GM18868 (cell line): ENCODE measurements around the gene PPP1R3G.

ENCODE experiments used
- ATAC-seq: cut with Tn5 transposase; IDR thresholded peaks from one replicate; pipeline ENCODE4 v1.9.1; 2021; ENCODE audit warnings: mild to moderate bottlenecking, moderate library complexity; ENCODE audit not compliant: unreplicated experiment

PPP1R3G gene

GRCh38 chr6:5093231-5094015, 8.3 kb downstream of the PPP1R3G start:
- no peak for ATAC-seq

GRCh38 chr6:5094327-5094726, 9.2 kb downstream of the PPP1R3G start:
- no peak for ATAC-seq

- ATAC-seq: peak; percentile 70
These were observed 10.1 kb downstream of the PPP1R3G start for GRCh38 chr6:5095236-5095635.

GRCh38 chr6:5096482-5096881, 11.3 kb downstream of the PPP1R3G start:
- ATAC-seq: no peak

- ATAC-seq: no peak
These were observed 13.5 kb downstream of the PPP1R3G start for GRCh38 chr6:5098501-5099270.

GRCh38 chr6:5099537-5099936, 14.4 kb downstream of the PPP1R3G start:
- no peak for ATAC-seq

- no peak for ATAC-seq
These were observed 15.7 kb downstream of the PPP1R3G start for GRCh38 chr6:5100806-5101205.

GRCh38 chr6:5102267-5102970, 17.3 kb downstream of the PPP1R3G start:
- no peak for ATAC-seq

- ATAC-seq: no peak
These were observed 18.1 kb downstream of the PPP1R3G start for GRCh38 chr6:5103250-5103649.

- ATAC-seq: no peak
These were observed 19.5 kb downstream of the PPP1R3G start for GRCh38 chr6:5104667-5105066.

- ATAC-seq: no peak
These were observed 20.0 kb downstream of the PPP1R3G start for GRCh38 chr6:5105146-5105545.

GRCh38 chr6:5107341-5107740, 22.2 kb downstream of the PPP1R3G start:
- ATAC-seq: no peak

GRCh38 chr6:5108068-5108467, 22.9 kb downstream of the PPP1R3G start:
- no peak for ATAC-seq

GRCh38 chr6:5108536-5109150, 23.5 kb downstream of the PPP1R3G start:
- no peak for ATAC-seq

- no peak for ATAC-seq
These were observed 24.3 kb downstream of the PPP1R3G start for GRCh38 chr6:5109436-5109835.

GRCh38 chr6:5110246-5110645, 25.1 kb downstream of the PPP1R3G start:
- no peak for ATAC-seq

- ATAC-seq: no peak
These were observed 26.5 kb downstream of the PPP1R3G start for GRCh38 chr6:5111626-5112025.

GRCh38 chr6:5112066-5112799, 27.1 kb downstream of the PPP1R3G start:
- ATAC-seq: no peak

- no peak for ATAC-seq
These were observed 28.0 kb downstream of the PPP1R3G start for GRCh38 chr6:5113096-5113495.

GRCh38 chr6:5115168-5115567, 30.0 kb downstream of the PPP1R3G start:
- no peak for ATAC-seq
